Suppressor macrophage treated with lipopolysaccharide for 1 hour (primary cell): ENCODE measurements around the gene PHF21A.
A peak's percentile ranks its signal among the peaks of the same experiment; 100 is the strongest.
"Not testable (repeated sequence)": the region's sequence is repeated elsewhere in the genome, so short reads cannot be mapped to it uniquely, and the experiment has no call there.

Experiments used
- DNase-seq, 3 donors: peaks; one replicate each; pipeline ENCODE4 v3.0.0-alpha.2; 2020 to 2022

Gene PHF21A

DNA sequence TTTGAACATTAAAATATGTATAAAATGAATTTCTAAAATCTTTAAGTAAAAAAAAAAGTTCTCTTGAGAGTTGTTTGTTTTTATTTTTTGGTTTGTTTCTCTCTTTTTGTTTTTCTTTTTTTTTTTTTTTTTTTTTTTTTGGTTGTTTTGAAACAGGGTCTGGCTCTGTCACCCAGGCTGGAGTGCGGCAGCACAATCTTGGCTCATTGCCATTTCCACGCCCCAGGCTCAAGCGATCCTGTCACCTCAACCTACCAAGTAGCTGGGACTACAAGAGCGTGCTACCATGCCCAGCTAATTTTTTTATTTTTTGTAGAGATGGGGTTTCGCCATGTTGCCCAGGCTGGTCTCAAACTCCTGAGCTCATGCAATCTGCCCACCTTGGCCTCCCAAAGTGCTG is 139.4 kb downstream of the PHF21A start:
- DNase-seq = not testable (repeated sequence)

DNA sequence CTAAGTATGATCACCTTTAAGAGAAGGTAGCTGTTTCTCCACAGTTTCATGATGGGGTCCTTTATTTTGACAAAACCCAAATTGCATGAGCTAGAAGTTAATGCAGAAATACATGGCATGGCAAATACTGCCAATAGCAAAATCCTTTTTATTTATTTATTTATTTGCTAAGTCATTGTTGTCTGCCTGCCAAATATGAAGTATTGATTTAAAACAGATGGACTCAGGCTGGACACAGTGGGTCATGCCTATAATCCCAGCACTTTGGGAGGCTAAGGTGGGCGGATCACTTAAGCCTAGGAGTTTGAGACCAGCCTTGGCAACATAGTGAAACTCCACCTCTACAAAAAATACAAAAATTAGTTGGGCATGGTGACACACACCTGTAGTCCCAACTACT is 146.4 kb downstream of the PHF21A start:
- no peak for DNase-seq

- DNase-seq = no peak
These were observed 147.7 kb downstream of the PHF21A start for GRCh38 chr11:45973601-45974000.

DNA sequence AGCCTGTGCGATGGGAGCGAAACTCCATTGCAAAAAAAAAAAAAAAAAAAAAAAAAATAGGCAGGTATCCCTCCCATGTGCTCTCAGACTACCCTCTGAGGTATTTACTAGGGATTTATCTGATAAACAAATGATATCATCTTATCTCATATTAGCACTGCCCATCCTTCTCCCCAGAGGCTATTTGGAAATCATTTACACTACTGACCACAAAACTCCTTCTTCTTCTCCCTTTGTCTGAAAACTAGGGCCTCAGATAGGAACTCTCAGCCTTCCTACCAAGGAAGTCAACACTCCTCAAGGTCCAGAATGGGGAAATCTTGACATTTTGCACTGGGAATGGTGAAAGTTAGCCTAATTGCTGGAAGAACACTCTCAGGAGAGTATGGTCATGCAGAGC is 152.4 kb downstream of the PHF21A start:
- no peak for DNase-seq

GRCh38 chr11:45967506-45967905 is 153.7 kb downstream of the PHF21A start:
- no peak for DNase-seq

- DNase-seq = peak; percentile 68 to 80 (median 73)
These were observed 156.3 kb downstream of the PHF21A start for GRCh38 chr11:45964911-45965389.

DNA sequence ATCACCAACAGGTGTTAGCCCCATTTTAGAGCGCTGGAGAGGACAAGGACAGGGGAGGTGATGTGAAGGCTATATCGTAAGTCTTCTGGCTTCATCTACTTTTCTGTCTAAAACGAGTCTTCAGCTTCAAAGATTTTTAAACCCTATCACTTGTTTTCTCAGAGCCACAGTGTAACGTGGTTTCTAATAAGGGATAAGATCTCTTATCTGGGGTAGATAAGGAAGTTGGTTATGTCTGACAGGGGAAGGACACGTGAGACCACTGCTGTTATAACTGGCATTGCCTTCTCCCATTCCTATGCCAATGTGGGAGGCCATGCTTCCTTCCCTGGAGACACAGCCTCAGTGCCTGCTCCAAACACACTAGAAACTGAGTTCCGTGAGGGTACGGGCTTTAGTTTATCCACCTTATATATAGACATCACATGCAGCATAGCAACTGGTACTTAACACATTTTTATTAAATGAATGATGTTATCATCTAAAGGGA is 159.5 kb downstream of the PHF21A start:
- DNase-seq = no peak

- peak in 1 of 3 donors; percentile 17 for DNase-seq
These were observed 160.7 kb downstream of the PHF21A start for GRCh38 chr11:45960387-45961095.

DNA sequence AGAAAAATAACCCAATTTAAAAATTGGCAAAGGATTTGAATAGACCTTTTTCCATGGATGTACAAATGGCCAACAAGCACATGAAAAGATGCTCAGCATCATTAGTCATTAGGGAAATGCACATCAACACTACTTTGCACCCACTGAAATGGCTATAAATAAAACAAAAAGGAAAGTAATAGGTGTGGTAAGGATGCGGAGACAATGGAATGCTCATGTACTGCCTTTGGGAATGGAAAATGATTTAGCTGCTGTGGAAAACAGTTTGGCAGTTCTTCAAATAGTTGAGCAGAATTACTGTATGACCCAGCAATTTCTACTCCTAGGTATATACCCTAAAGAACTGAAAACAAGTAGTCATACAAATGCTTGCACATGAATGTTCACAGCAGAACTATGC is 161.4 kb downstream of the PHF21A start:
- no peak for DNase-seq

- DNase-seq = no peak
These were observed 171.3 kb downstream of the PHF21A start for GRCh38 chr11:45949992-45950407.

- no peak for DNase-seq
These were observed 172.9 kb downstream of the PHF21A start for GRCh38 chr11:45948356-45948755.

DNA sequence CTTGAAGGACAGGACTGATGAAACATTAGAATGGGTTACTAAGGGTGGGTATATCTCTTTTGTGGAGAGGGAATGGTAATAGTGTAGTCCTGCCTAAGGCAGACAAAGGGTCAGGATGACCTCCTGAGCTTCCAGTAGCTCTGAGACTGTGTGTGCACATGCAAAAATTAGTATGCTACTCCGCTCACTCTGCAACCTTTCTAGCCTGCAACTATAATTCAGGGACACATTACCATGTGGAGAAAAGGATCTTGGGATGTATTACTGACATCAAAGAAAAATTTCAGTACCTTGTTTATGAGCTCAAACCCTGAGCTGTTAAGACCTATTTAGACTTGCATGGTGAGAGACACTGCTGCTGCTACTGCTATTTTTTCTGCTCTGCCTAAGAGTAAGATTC is 173.4 kb downstream of the PHF21A start:
- DNase-seq = no peak

- no peak for DNase-seq
These were observed 175.8 kb downstream of the PHF21A start for GRCh38 chr11:45945397-45945999.

DNA sequence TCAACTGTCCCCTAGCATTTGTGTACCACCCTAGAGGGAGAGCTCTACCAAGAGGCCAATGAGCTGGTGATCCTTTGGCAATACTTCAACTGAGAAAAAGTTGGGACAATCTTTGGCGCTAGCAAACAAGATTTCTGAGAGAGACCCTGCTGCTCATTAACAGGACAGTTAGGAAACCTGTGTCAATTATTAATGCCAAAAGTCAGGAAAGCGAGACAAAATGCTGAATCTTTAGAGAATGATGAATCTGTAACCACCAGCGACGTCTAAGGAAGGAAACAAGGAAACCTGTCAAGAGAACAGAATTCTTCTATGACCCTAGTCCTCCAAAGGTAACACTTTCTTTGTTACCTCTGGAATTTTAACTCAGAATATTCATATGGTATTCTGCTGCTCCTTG is 178.9 kb downstream of the PHF21A start:
- DNase-seq = no peak

- no peak for DNase-seq
These were observed 180.0 kb downstream of the PHF21A start for GRCh38 chr11:45941285-45941684.

DNA sequence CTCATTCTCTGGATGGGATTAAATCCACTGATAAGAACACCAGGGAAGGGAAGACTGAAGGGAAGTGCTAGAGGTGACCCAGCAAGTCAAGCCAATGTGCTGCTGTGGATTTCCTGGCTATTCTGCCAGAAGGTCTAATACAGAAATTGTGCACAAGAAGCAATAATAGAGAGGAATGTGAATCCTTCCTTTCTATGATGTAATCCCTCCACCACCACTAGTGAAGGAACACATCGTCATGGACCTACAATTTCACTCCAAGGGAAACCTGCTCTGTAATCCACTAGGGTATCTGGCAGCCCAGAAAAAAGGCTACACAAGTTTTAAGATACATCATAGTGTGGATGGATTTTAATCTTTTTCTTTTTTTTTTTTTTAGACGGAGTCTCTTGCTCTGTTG is 181.4 kb downstream of the PHF21A start:
- no peak for DNase-seq

DNA sequence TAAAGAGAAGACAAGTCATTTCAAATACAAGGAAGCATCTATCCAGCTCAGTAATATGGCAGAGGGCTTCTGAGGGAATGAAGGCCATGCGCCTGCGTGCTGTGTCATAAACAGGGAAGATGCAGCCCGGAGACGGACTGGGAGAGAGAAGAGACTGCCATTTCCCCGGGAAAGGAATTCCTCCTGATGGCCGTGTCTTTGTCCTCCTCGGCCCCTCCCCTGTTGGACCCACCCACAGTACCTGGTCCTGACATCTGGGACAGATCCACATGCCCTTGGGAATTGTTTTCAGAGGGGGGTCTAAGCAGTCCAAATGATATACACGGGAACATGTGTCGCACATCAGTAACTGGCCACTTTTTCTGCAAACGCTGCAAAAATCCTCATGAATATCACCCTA is 183.3 kb downstream of the PHF21A start:
- no peak for DNase-seq

- DNase-seq = no peak
These were observed 184.7 kb downstream of the PHF21A start for GRCh38 chr11:45936511-45937054.

- no peak for DNase-seq
These were observed 185.7 kb downstream of the PHF21A start for GRCh38 chr11:45935349-45936064.

DNA sequence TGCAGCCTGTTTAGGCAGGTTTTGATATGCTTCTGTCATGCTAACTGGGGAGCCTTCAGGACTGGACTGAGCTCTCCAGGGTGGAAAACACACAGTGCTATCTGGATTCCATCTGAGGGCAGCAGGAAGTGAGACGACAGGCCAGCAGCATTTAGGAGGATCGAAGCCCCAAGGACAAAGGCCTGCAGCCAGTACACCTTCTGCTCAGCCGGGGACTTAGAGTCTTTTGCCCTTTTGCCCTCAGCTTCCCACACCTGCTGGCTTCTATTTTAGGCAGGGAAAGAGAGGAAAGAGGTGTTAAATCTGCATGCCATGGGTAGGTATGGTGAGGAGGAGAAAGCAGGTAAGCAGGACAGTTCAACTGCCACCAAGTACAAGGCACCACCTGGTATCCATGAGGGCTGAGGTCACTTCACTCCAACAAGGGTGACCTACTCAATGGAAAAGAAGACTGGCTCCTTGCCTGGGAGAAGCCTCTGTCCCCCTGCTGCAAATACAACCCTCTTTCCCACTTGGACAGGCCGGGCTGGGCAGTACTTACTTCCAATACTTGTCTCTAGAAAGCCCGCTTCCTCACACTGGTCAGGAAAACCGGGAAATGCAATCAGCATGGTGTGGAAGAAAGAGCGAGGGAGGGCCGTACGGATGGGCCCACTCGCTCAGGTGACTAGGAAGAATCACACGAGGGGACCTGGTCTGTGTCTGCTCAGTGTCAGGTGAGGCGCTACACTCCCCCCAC is 186.5 kb downstream of the PHF21A start:
- DNase-seq = no peak

GRCh38 chr11:45933846-45934579 is 187.2 kb downstream of the PHF21A start:
- no peak for DNase-seq
